NCI-H446 treated with DMSO at 0.1 percent for 48 hours (cell line): Measurements from ENCODE around the gene HOXD11.

Experiments used
- DNase-seq: peaks from one replicate; lab custom pipeline; 2025; lab: John Stamatoyannopoulos, UW

HOXD11 gene

GRCh38 chr2:176081376-176081836 is 25.7 kb upstream of the HOXD11 start:
- no peak for DNase-seq

GRCh38 chr2:176081837-176082524 is 25.1 kb upstream of the HOXD11 start:
- no peak for DNase-seq

GRCh38 chr2:176082525-176082823 is 24.6 kb upstream of the HOXD11 start:
- DNase-seq, result no peak

GRCh38 chr2:176082824-176083751 is 24.0 kb upstream of the HOXD11 start:
- no peak for DNase-seq

GRCh38 chr2:176083796-176084261 is 23.3 kb upstream of the HOXD11 start, which contains the start of gene EVX2:
Gene EVX2 (minus strand): TSS chr2:176083962. CDS start chr2:176083776, 186 bp downstream.
- no peak for DNase-seq

GRCh38 chr2:176084611-176085119 is 22.4 kb upstream of the HOXD11 start:
- DNase-seq, result no peak

- no peak for DNase-seq
Measured at GRCh38 chr2:176085120-176085788, 21.8 kb upstream of the HOXD11 start.

- DNase-seq, result no peak
Measured at GRCh38 chr2:176085861-176086771, 21.0 kb upstream of the HOXD11 start.

- DNase-seq, result no peak
Measured at GRCh38 chr2:176087330-176088047, 19.6 kb upstream of the HOXD11 start.

GRCh38 chr2:176088048-176088936 is 18.8 kb upstream of the HOXD11 start:
- DNase-seq, result no peak

GRCh38 chr2:176088937-176089842 is 17.9 kb upstream of the HOXD11 start:
- no peak for DNase-seq

- no peak for DNase-seq
Measured at GRCh38 chr2:176089843-176090395, 17.2 kb upstream of the HOXD11 start.

- no peak for DNase-seq
Measured at GRCh38 chr2:176090862-176091261, 16.2 kb upstream of the HOXD11 start.

GRCh38 chr2:176091329-176092258 is 15.5 kb upstream of the HOXD11 start:
- no peak for DNase-seq

- no peak for DNase-seq
Measured at GRCh38 chr2:176092270-176093144, 14.6 kb upstream of the HOXD11 start, which contains the start of gene HOXD13. Gene HOXD13 (plus strand): TSS chr2:176092721. CDS start chr2:176092891, 170 bp downstream.
